H1 (cell line): ENCODE results near the gene CCK.

Experiments
- KDM5A ChIP-seq: fragments of 200-600 bp; IDR thresholded peaks from 2 replicates; pipeline ENCODE4 v1.7.1; 2012; ENCODE audit warnings: mild to moderate bottlenecking, low read length, inconsistent platforms, mixed read lengths
- MAX ChIP-seq: IDR thresholded peaks from 2 replicates; pipeline ENCODE4 v1.6.1; 2012; ENCODE audit warnings: inconsistent platforms
- RAD21 ChIP-seq, 2 experiments: IDR thresholded peaks in 1 of 2; conservative IDR thresholded peaks in 1 of 2; 2 replicates each; pipeline ENCODE4 v1.6.1; 2011; ENCODE audit warnings: low read depth in 2 of 2, low read length in 2 of 2, improper control_type of control experiment in 1 of 2, inconsistent platforms in 1 of 2, mild to moderate bottlenecking in 1 of 2, moderate library complexity in 1 of 2
- RXRA ChIP-seq: IDR thresholded peaks from 2 replicates; pipeline ENCODE4 v1.6.1; 2011; ENCODE audit warnings: low read depth, mild to moderate bottlenecking, low read length, moderate library complexity; ENCODE audit not compliant: insufficient read depth
- SIX5 ChIP-seq: IDR thresholded peaks from 2 replicates; pipeline ENCODE4 v1.6.1; 2011; ENCODE audit warnings: mild to moderate bottlenecking, low read depth, low read length
- TAF7 ChIP-seq: optimal IDR thresholded peaks from 2 replicates; pipeline ENCODE3; 2011; ENCODE audit warnings: low read depth, mild to moderate bottlenecking, inconsistent platforms, low read length, moderate library complexity, borderline replicate concordance

- TF ChIP-seq TAF7 (no peak), KDM5A (no peak), MAX (no peak), RXRA (no peak), SIX5 (no peak), RAD21 (IDR thresholded peaks at IDR 0.05 in 1 of 2, conservative IDR thresholded peaks at IDR 0.05 in 1 of 2; ENCODE audit: low read depth in 2 of 2, low read length in 2 of 2) (no peak)
Measured at GRCh38 chr3:42210726-42211125, 55.3 kb downstream of the CCK start.
